GM12878 (cell line): ENCODE measurements around the gene SERP1. TPM values are rescaled to one million over a fixed set of nuclear protein-coding genes. Genes with fewer than 3 reads are reported as not detected.

ENCODE experiments used
- ATAC-seq: fragments of 200-7000 bp; cut with Tn5 transposase; 3 replicates; pipeline ENCODE4 v1.9.1; 2020; ENCODE audit warnings: mild to moderate bottlenecking, moderate library complexity
- BruUV-seq: library from RNA; stranded (reverse); fragments of 400-500 nt; replicated peaks from 2 replicates; lab custom pipeline; 2021; lab: Mats Ljungman, UMichigan
- CTCF ChIA-PET: fragments of 300-600 bp; sonication (Branson Sonifier 250); formaldehyde crosslinking; extraction: SDS; loops from one replicate; lab custom pipeline; 2021; ENCODE audit warnings: inconsistent platforms; lab: Yijun Ruan, JAX
- POLR2A ChIA-PET: fragments of 350-600 bp; formaldehyde crosslinking; extraction: SDS; loops from one replicate; lab custom pipeline; 2021; ENCODE audit warnings: inconsistent platforms; lab: Charles Lee
- RAD21 ChIA-PET: fragments of 300-600 bp; sonication (Branson Sonifier 250); formaldehyde crosslinking; loops from one replicate; lab custom pipeline; 2023; ENCODE audit warnings: antibody characterized with exemption; ENCODE audit not compliant: unreplicated experiment; lab: Charles Lee
- SMC1A ChIA-PET: fragments of 300-600 bp; sonication (Branson Sonifier 250); formaldehyde crosslinking; loops from one replicate; lab custom pipeline; 2023; ENCODE audit not compliant: unreplicated experiment, uncharacterized antibody; lab: Charles Lee
- DNase-seq: peaks from one replicate; pipeline ENCODE4 v3.0.0-alpha.2; 2011; ENCODE audit warnings: low read depth, low spot score
- FAIRE-seq: peaks from 3 replicates; lab custom pipeline; 2011; peaks lifted over from hg19 to GRCh38; lab: Jason Lieb, UNC
- H2AFZ ChIP-seq: 2 replicates; pipeline ENCODE4 v1.6.0; 2011; ENCODE audit warnings: low read depth, low read length, control low read depth; ENCODE audit not compliant: control insufficient read depth
- H3K27ac ChIP-seq: 2 replicates; pipeline ENCODE4 v1.5.1; 2011; ENCODE audit warnings: control low read depth; ENCODE audit not compliant: control insufficient read depth, insufficient read depth
- H3K27me3 ChIP-seq, 2 experiments: replicated peaks in 1 of 2; 2 replicates each; pipeline versions ENCODE4 v1.6.0 to v1.6.1; 2011; ENCODE audit warnings: low read length in 1 of 2; ENCODE audit not compliant: control insufficient read depth in 2 of 2, insufficient read depth in 2 of 2
- H3K36me3 ChIP-seq, 2 experiments: 2 replicates each; pipeline ENCODE4 v1.5.1; 2011; ENCODE audit warnings: low read length in 1 of 2; ENCODE audit not compliant: control insufficient read depth in 2 of 2, insufficient read depth in 2 of 2
- H3K4me1 ChIP-seq: 2 replicates; pipeline ENCODE4 v1.6.1; 2011; ENCODE audit warnings: mild to moderate bottlenecking, low read length, moderate library complexity, mixed read lengths; ENCODE audit not compliant: control insufficient read depth, insufficient read depth
- H3K4me2 ChIP-seq: 2 replicates; pipeline ENCODE4 v1.6.0; 2011; ENCODE audit warnings: control low read depth; ENCODE audit not compliant: control insufficient read depth, insufficient read depth
- H3K4me3 ChIP-seq: fragments of 200-600 bp; sonication (generic); 2 replicates; pipeline ENCODE4 v1.5.1; 2016
- H3K79me2 ChIP-seq: 2 replicates; pipeline ENCODE4 v1.6.0; 2011; ENCODE audit warnings: low read length; ENCODE audit not compliant: control insufficient read depth, insufficient read depth
- H3K9ac ChIP-seq: 2 replicates; pipeline ENCODE4 v1.8.0; 2011; ENCODE audit warnings: low read length, control low read depth, mixed read lengths; ENCODE audit not compliant: control insufficient read depth, insufficient read depth
- H3K9me3 ChIP-seq: replicated peaks from 3 replicates; pipeline ENCODE4 v1.5.1; 2011; ENCODE audit warnings: mild to moderate bottlenecking, low read length; ENCODE audit not compliant: control insufficient read depth, insufficient read depth
- H4K20me1 ChIP-seq: 2 replicates; pipeline ENCODE4 v1.6.0; 2011; ENCODE audit not compliant: control insufficient read depth, insufficient read depth
- ATF3 ChIP-seq: IDR thresholded peaks from 2 replicates; pipeline ENCODE4 v1.6.1; 2011; ENCODE audit warnings: low read depth, mild to moderate bottlenecking, low read length, moderate library complexity, borderline replicate concordance; ENCODE audit errors: extremely low read depth
- CREB1 ChIP-seq: IDR thresholded peaks from 2 replicates; pipeline ENCODE4 v1.6.1; 2012; ENCODE audit warnings: low read depth, mild to moderate bottlenecking, inconsistent platforms
- EZH2 ChIP-seq: IDR thresholded peaks from 2 replicates; pipeline ENCODE4 v1.6.1; 2012; ENCODE audit warnings: low read depth, mild to moderate bottlenecking, control low read depth, inconsistent platforms, low read length, borderline replicate concordance; ENCODE audit not compliant: control insufficient read depth
- JUND ChIP-seq: IDR thresholded peaks from 2 replicates; pipeline ENCODE4 v1.6.1; 2012; ENCODE audit warnings: low read depth, mild to moderate bottlenecking, low read length, improper control_type of control experiment, moderate library complexity
- KAT2A ChIP-seq: conservative IDR thresholded peaks from 2 replicates; pipeline ENCODE4 v1.6.1; 2011; ENCODE audit warnings: low read depth, low read length; ENCODE audit not compliant: control insufficient read depth
- NBN ChIP-seq: fragments of 450-650 bp; IDR thresholded peaks from 2 replicates; pipeline ENCODE4 v1.6.1; 2016
- NR2C1 ChIP-seq: fragments of 450-650 bp; IDR thresholded peaks from 2 replicates; pipeline ENCODE4 v1.6.1; 2017; ENCODE audit warnings: antibody characterized with exemption, mild to moderate bottlenecking, moderate library complexity
- POLR2A ChIP-seq: IDR thresholded peaks from 2 replicates; pipeline ENCODE4 v1.6.1; 2011; ENCODE audit warnings: low read depth, mild to moderate bottlenecking, low read length
- POLR2AphosphoS5 ChIP-seq: IDR thresholded peaks from 2 replicates; pipeline ENCODE4 v1.6.1; 2011; ENCODE audit warnings: mild to moderate bottlenecking, low read length, inconsistent platforms
- RELB ChIP-seq: fragments of 450-650 bp; IDR thresholded peaks from 2 replicates; pipeline ENCODE4 v1.6.1; 2017; ENCODE audit warnings: low read depth, mild to moderate bottlenecking, moderate library complexity
- SIX5 ChIP-seq: IDR thresholded peaks from 2 replicates; pipeline ENCODE4 v1.6.1; 2011; ENCODE audit warnings: mild to moderate bottlenecking, low read depth, low read length, moderate library complexity; ENCODE audit not compliant: severe bottlenecking
- SMARCA5 ChIP-seq: fragments of 450-650 bp; IDR thresholded peaks from 2 replicates; pipeline ENCODE4 v1.6.1; 2017; ENCODE audit warnings: mild to moderate bottlenecking
- SRF ChIP-seq, 2 experiments: IDR thresholded peaks; 2 replicates each; pipeline ENCODE4 v1.6.1; 2011; ENCODE audit warnings: low read depth in 2 of 2, low read length in 2 of 2, mild to moderate bottlenecking in 1 of 2, moderate library complexity in 1 of 2
- STAT1 ChIP-seq: fragments of 450-650 bp; conservative IDR thresholded peaks from 2 replicates; pipeline ENCODE4 v1.6.1; 2014; ENCODE audit warnings: antibody characterized with exemption, mild to moderate bottlenecking
- USF2 ChIP-seq: IDR thresholded peaks from 2 replicates; pipeline ENCODE4 v1.6.1; 2011; ENCODE audit warnings: low read depth, low read length, improper control_type of control experiment, borderline replicate concordance
- ZNF217 ChIP-seq: fragments of 450-650 bp; IDR thresholded peaks from 2 replicates; pipeline ENCODE4 v1.6.1; 2017; ENCODE audit warnings: antibody characterized with exemption, mild to moderate bottlenecking
- ZNF24 ChIP-seq: fragments of 450-650 bp; IDR thresholded peaks from 2 replicates; pipeline ENCODE4 v1.6.1; 2017; ENCODE audit warnings: antibody characterized with exemption, mild to moderate bottlenecking
- WGBS: methylation state at CpG from one replicate; pipeline ENCODE4 v1.1.6; 2016; ENCODE audit warnings: low lambda C conversion rate; ENCODE audit not compliant: insufficient replicate concordance, insufficient coverage; ENCODE audit errors: missing lambda C conversion rate; 5-methylcytosine and 5-hydroxymethylcytosine counted together
- in situ Hi-C: fragments of 300-500 bp; cut with MboI; formaldehyde crosslinking; loops from 9 replicates; pipeline ENCODE4 v1.14.3; 2018; ENCODE audit warnings: mixed read lengths
- intact Hi-C: fragments of 100-400 bp; cut with micrococcal nuclease; formaldehyde crosslinking; loops from one replicate; pipeline ENCODE4 v1.14.2; 2022; ENCODE audit not compliant: unreplicated experiment
- polyA plus RNA-seq, 11 experiments: library from polyadenylated mRNA; depleted of rRNA in 4 of 11; unstranded in 6 of 11; stranded (reverse) in 5 of 11; fragments of >200 nt; fragmentation: Nextera tagmentation in 4 of 11; fragmentation: Illumina TruSeq in 1 of 11; extraction: Ambion mirVana in 4 of 11; extraction: Trizol in 1 of 11; gene quantifications; 1 replicate in 1 of 11; 2 replicates in 10 of 11; pipeline versions ENCODE4 v1.2.1 to v1.2.3, GENCODE V29; 2011 to 2016; ENCODE audit warnings: inconsistent platforms in 2 of 11, missing spikeins in 2 of 11, low read depth in 1 of 11
- total RNA-seq, 4 experiments: library from RNA; depleted of rRNA in 3 of 4; stranded (reverse); fragments of >200 nt in 3 of 4; fragmentation: Illumina TruSeq in 1 of 4; extraction: Trizol in 1 of 4; gene quantifications; 2 replicates each; pipeline versions ENCODE4 v1.2.1 to v1.2.3, GENCODE V29; 2013 to 2021
- TF ChIP-seq, protein P1 (sequence below): fragments of 450-650 bp; IDR thresholded peaks from 2 replicates; pipeline ENCODE4 v1.6.1; 2016; ENCODE audit warnings: mild to moderate bottlenecking
- TF ChIP-seq, protein P2 (sequence below): fragments of 450-650 bp; IDR thresholded peaks from 2 replicates; pipeline ENCODE4 v1.6.1; 2016; ENCODE audit warnings: mild to moderate bottlenecking

SERP1 gene
- total and polyA plus RNA-seq, 10 of the 15 experiments (the other 5 are each of a cell fraction or from before 2014, with no cell fraction given) = 31.1 to 242 (median 87.0) TPM

DNA sequence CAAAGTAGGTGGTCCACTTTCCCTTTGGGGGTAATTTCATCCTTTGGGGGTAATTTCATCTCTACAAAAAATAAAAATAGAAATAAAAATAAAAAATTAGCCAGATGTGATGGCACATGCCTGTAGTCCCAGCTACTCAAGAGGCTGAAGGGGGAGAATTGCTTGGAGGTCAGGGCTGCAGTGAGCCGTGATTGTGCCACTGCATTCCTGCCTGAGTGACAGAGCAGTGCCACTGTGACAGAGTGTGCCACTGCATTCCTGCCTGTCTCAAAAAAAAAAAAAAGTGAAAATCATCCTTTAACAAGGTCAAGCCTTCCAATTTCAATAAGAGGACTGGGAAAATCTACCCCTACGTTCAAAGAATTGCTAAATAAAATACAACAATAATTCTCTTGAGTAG lies 22.8 kb downstream of the SERP1 start:
- Histone ChIP-seq H3K36me3 (no peaks in the 10 kb centered on the region), H3K4me2 (no peak overlapping the region), H3K9me3 (no peaks in the 10 kb centered on the region), H4K20me1 (no peaks in the 10 kb centered on the region), H3K79me2 (no peaks in the 10 kb centered on the region), H3K27me3 (no peaks in the 10 kb centered on the region), H3K4me3 (no peak overlapping the region), H3K9ac (no peak overlapping the region), H2AFZ (no peak overlapping the region), H3K27ac (no peak overlapping the region), H3K4me1 (no peaks in the 10 kb centered on the region)
- 84% methylated on average over 2 of the region's 2 CpGs for WGBS
- in situ Hi-C loops = loop anchor here (25.0 kb wide), 1 partner anchor 561 kb away; the partner anchor contains the start of gene PFN2
- ChIA-PET SMC1A (interaction anchor here (0.6 to 1.0 kb wide), 3 partner anchors 8 to 1035 kb away, joined by 3 to 4 read pairs (median 3); no protein-coding TSS in a partner anchor), POLR2A (interaction anchor here (0.7 kb wide), 1 partner anchor 38 kb away, joined by 3 read pairs; no protein-coding TSS in a partner anchor), RAD21 (no interaction called here), CTCF (interaction anchor here (0.6 kb wide), 1 partner anchor 714 kb away, joined by 3 read pairs; no protein-coding TSS in a partner anchor)
- TF ChIP-seq, protein P1, sequence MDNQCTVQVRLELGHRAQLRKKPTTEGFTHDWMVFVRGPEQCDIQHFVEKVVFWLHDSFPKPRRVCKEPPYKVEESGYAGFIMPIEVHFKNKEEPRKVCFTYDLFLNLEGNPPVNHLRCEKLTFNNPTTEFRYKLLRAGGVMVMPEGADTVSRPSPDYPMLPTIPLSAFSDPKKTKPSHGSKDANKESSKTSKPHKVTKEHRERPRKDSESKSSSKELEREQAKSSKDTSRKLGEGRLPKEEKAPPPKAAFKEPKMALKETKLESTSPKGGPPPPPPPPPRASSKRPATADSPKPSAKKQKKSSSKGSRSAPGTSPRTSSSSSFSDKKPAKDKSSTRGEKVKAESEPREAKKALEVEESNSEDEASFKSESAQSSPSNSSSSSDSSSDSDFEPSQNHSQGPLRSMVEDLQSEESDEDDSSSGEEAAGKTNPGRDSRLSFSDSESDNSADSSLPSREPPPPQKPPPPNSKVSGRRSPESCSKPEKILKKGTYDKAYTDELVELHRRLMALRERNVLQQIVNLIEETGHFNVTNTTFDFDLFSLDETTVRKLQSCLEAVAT = no peak
- TF ChIP-seq KAT2A (no peak), ZNF217 (no peak), ZNF24 (no peak), RELB (no peak), NR2C1 (no peak), JUND (no peak), SRF (IDR thresholded peaks at IDR 0.05; ENCODE audit: low read depth in 2 of 2, low read length in 2 of 2) (no peak), POLR2AphosphoS5 (no peak), CREB1 (no peak), SMARCA5 (no peak), USF2 (no peak), EZH2 (no peak), SIX5 (no peak), POLR2A (no peak), ATF3 (no peak), NBN (no peak), STAT1 (no peak)
- TF ChIP-seq, protein P2, sequence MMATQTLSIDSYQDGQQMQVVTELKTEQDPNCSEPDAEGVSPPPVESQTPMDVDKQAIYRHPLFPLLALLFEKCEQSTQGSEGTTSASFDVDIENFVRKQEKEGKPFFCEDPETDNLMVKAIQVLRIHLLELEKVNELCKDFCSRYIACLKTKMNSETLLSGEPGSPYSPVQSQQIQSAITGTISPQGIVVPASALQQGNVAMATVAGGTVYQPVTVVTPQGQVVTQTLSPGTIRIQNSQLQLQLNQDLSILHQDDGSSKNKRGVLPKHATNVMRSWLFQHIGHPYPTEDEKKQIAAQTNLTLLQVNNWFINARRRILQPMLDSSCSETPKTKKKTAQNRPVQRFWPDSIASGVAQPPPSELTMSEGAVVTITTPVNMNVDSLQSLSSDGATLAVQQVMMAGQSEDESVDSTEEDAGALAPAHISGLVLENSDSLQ = no peak
- ATAC-seq (no peak), FAIRE-seq (no peak), DNase-seq (no peak)
- intact Hi-C loops = no loop called here
- BruUV-seq = no TSS peak
